Prostate gland (tissue), 2 donors: ENCODE results near the gene SLC39A9. TPM values are rescaled to one million over a fixed set of nuclear protein-coding genes. Genes with fewer than 3 reads are reported as not detected.
A peak's percentile ranks its signal among the peaks of the same experiment; 100 is the strongest.
"Not testable (repeated sequence)": the region's sequence is repeated elsewhere in the genome, so short reads cannot be mapped to it uniquely, and the experiment has no call there.

Source experiments
- DNase-seq: peaks from one replicate; pipeline ENCODE4 v3.0.0-alpha.2; 2019; ENCODE audit warnings: low spot score
- H3K27ac ChIP-seq, 2 donors: fragments of 200-600 bp; sonication (generic); 2 replicates each; pipeline ENCODE4 v1.5.1; 2017 to 2019
- H3K27me3 ChIP-seq: fragments of 200-600 bp; sonication (generic); replicated peaks from 2 replicates; pipeline ENCODE4 v1.5.1; 2019; ENCODE audit not compliant: insufficient read depth
- H3K36me3 ChIP-seq, 2 donors: fragments of 200-600 bp; sonication (generic); 1 replicate in 1 of 2; 2 replicates in 1 of 2; pipeline versions ENCODE4 v1.5.1 to v1.8.1; 2017 to 2019
- H3K4me1 ChIP-seq: fragments of 200-600 bp; sonication (generic); replicated peaks from 2 replicates; pipeline ENCODE4 v1.5.1; 2019
- H3K4me3 ChIP-seq, 2 donors: fragments of 200-600 bp; sonication (generic); 2 replicates each; pipeline ENCODE4 v1.5.1; 2017 to 2019
- H3K9me3 ChIP-seq: fragments of 200-600 bp; sonication (generic); 2 replicates; pipeline ENCODE4 v1.5.1; 2017
- POLR2A ChIP-seq: fragments of 450-650 bp; IDR thresholded peaks from one replicate; pipeline ENCODE4 v1.6.1; 2016; ENCODE audit warnings: antibody characterized with exemption, mild to moderate bottlenecking
- POLR2AphosphoS5 ChIP-seq: sonication (generic); formaldehyde crosslinking; IDR thresholded peaks from one replicate; pipeline ENCODE4 v1.6.1; 2017; ENCODE audit warnings: antibody characterized with exemption
- WGBS: methylation state at CpG from one replicate; pipeline ENCODE4 v1.1.5; 2018; 5-methylcytosine and 5-hydroxymethylcytosine counted together
- intact Hi-C: fragments of 100-400 bp; cut with DNase I; formaldehyde crosslinking; loops from one replicate; pipeline ENCODE4 v1.14.2; 2022
- total RNA-seq, 2 donors: library from RNA; depleted of rRNA; stranded (reverse); fragments of >200 nt; gene quantifications; one replicate each; pipeline ENCODE4 v1.1.0, GENCODE V29; 2016
- TF ChIP-seq, protein P1 (sequence below), 4 experiments: fragments of 200-600 bp in 2 of 4; fragments of 450-650 bp in 2 of 4; sonication (generic) in 2 of 4; IDR thresholded peaks; 1 replicate in 3 of 4; 2 replicates in 1 of 4; pipeline ENCODE4 v1.5.1; 2016 to 2019; ENCODE audit warnings: antibody characterized with exemption in 4 of 4, mild to moderate bottlenecking in 2 of 4, moderate library complexity in 2 of 4

The SLC39A9 gene
- total RNA-seq, 2 donors from 2014 or later: 71.5 to 102 TPM

DNA sequence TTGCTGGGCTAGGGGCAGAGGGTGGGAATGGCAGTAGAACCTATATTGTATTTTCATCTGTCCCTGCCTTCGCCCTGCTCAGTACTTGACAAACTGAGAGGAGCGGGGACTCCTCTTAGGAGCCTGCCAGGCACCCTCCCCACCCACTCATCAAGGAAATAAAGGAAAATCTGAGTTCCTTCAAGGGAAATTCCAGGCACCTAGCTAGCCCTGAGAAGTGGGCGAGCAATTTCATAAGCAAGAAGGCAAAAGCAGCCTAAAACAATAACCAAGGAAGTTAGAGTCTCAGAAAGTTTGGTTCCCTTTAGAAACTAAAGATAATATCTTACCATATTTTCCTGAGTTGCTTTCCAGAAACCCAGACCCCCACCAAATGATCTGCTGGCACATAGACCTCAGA is 75.5 kb downstream of the SLC39A9 start:
- Histone ChIP-seq H3K27me3 (no peaks in the 10 kb centered on the region), H3K27ac (no peak overlapping the region), H3K36me3 (no peaks in the 10 kb centered on the region), H3K4me3 (no peak overlapping the region), H3K9me3 (no peaks in the 10 kb centered on the region), H3K4me1 (no peaks in the 10 kb centered on the region)
- WGBS: 91% methylated on average over 3 of the region's 3 CpGs
- intact Hi-C loops: no loop called here
- no peak for TF ChIP-seq POLR2AphosphoS5
- no peak for TF ChIP-seq POLR2A
- TF ChIP-seq, protein P1, sequence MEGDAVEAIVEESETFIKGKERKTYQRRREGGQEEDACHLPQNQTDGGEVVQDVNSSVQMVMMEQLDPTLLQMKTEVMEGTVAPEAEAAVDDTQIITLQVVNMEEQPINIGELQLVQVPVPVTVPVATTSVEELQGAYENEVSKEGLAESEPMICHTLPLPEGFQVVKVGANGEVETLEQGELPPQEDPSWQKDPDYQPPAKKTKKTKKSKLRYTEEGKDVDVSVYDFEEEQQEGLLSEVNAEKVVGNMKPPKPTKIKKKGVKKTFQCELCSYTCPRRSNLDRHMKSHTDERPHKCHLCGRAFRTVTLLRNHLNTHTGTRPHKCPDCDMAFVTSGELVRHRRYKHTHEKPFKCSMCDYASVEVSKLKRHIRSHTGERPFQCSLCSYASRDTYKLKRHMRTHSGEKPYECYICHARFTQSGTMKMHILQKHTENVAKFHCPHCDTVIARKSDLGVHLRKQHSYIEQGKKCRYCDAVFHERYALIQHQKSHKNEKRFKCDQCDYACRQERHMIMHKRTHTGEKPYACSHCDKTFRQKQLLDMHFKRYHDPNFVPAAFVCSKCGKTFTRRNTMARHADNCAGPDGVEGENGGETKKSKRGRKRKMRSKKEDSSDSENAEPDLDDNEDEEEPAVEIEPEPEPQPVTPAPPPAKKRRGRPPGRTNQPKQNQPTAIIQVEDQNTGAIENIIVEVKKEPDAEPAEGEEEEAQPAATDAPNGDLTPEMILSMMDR (IDR thresholded peaks at IDR 0.05): no peak
- no peak for DNase-seq

DNA sequence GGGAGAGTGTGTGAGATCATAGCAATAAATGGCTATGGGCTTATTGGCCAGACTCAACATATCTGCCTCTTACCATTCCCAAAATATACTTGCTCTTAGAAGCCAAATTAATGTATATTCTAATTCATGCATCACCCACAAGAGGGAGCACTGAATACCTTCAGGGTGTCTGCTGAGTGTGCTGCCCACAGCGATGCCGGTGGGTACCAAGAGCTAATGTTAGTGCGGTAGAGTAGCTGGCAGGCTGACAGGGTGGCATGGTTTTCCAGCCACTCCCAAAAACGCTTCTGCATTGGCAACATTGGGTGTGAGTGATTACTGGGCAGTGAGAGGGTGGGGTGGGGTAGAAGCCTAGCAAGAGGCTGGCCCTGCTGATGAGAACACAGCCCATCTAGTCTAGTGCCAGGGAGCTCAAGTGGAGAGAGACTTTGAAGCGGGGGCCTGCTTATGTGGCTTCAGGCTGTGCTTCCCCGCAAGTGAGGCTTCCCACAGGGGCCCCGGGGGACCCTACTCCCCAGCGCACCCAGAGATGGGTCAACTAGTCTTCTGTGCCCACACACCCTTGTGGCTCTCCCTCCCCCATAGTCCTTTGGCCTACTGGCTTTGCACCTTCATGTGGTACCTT is 76.8 kb downstream of the SLC39A9 start:
- 66% methylated on average over 8 of the region's 8 CpGs for WGBS

GRCh38 chr14:69476824-69477450 is 78.4 kb downstream of the SLC39A9 start:
- DNase-seq: not testable (repeated sequence)

More for the DNA sequence above, 76.8 kb downstream of the SLC39A9 start:
- H3K27ac ChIP-seq: no peak overlapping the region
- H3K4me1 ChIP-seq: no peaks in the 10 kb centered on the region
- intact Hi-C loops: no loop called here
- H3K36me3 ChIP-seq: no peaks in the 10 kb centered on the region
- H3K27me3 ChIP-seq: no peaks in the 10 kb centered on the region
- H3K4me3 ChIP-seq: no peak overlapping the region
- no peak for TF ChIP-seq POLR2A
- TF ChIP-seq POLR2AphosphoS5: no peak
- TF ChIP-seq, protein P1 (IDR thresholded peaks at IDR 0.05): peak in 2 of 4 experiments; percentile 11 to 28
- DNase-seq: no peak
- no peaks in the 10 kb centered on the region for H3K9me3 ChIP-seq

DNA sequence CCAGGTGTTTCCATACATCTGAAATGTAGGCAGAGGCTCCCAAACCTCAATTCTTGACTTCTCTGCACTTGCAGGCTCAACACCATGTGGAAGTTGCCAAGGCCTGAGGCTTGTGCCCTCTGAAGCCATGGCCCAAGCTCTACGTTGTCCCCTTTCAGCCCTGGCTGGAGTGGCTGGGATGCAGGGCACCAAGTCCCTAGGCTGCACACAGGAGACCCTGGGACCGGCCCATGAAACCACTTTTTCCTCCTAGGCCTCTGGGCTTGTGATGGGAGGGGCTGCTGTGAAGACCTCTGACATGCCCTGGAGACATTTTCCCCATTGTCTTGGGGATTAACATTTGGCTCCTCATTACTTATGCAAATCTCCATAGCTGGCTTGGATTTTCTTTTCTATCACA is 79.6 kb downstream of the SLC39A9 start:
- H3K9me3 ChIP-seq, H3K36me3 ChIP-seq, DNase-seq, H3K4me1 ChIP-seq, H3K27ac ChIP-seq, H3K27me3 ChIP-seq, H3K4me3 ChIP-seq, intact Hi-C loops: not testable (repeated sequence)
- 92% methylated on average over 2 of the region's 2 CpGs for WGBS

More at GRCh38 chr14:69476824-69477450, 78.4 kb downstream of the SLC39A9 start:
- H3K9me3 ChIP-seq, H3K27ac ChIP-seq, intact Hi-C loops, H3K4me3 ChIP-seq, H3K27me3 ChIP-seq, H3K4me1 ChIP-seq, H3K36me3 ChIP-seq: not testable (repeated sequence)
- 93% methylated on average over 5 of the region's 5 CpGs for WGBS

DNA sequence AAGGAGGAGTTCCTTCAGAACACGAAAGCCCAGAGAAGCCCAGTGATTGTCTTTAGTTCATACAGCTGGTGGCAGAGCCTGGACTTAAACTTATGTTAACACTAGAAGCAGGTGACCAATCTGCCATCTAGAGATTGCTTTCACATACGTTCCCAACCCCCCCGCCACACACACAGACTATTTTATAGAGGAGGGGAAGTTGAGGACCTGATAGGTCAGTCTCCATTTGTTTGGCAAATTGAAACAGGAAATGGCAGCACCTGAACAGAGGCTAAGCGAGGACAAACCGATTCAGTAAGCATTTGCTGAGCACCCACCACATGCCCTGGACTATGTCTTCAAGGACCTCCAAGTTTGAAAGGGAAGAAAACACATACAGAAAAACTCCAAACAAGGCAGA is 81.2 kb downstream of the SLC39A9 start:
- no peak overlapping the region for H3K4me3 ChIP-seq
- 97% methylated on average over 5 of the region's 5 CpGs for WGBS
- H3K4me1 ChIP-seq: peaks cover 7% of the 10 kb centered on the region
- no peak for DNase-seq
- H3K27ac ChIP-seq: no peak overlapping the region
- H3K27me3 ChIP-seq: no peaks in the 10 kb centered on the region
- H3K36me3 ChIP-seq: no peaks in the 10 kb centered on the region
- TF ChIP-seq POLR2AphosphoS5: no peak
- intact Hi-C loops: no loop called here
- H3K9me3 ChIP-seq: no peaks in the 10 kb centered on the region

- no peak overlapping the region for H3K27ac ChIP-seq
- no peaks in the 10 kb centered on the region for H3K27me3 ChIP-seq
- peaks cover 8% of the 10 kb centered on the region for H3K4me1 ChIP-seq
- no peaks in the 10 kb centered on the region for H3K36me3 ChIP-seq
- H3K4me3 ChIP-seq: no peak overlapping the region
- H3K9me3 ChIP-seq: no peaks in the 10 kb centered on the region
- TF ChIP-seq POLR2AphosphoS5 (no peak), POLR2A (no peak)
- TF ChIP-seq, protein P1 (IDR thresholded peaks at IDR 0.05): no peak
- 63% methylated on average over 5 of the region's 5 CpGs for WGBS
- intact Hi-C loops: no loop called here
- DNase-seq: no peak
Measured at GRCh38 chr14:69480136-69480535, 81.6 kb downstream of the SLC39A9 start.
